GM12878 (cell line): Measurements from ENCODE around the gene CDCA7L. TPM values are rescaled to one million over a fixed set of nuclear protein-coding genes. Genes with fewer than 3 reads are reported as not detected.

Experiments
- ATAC-seq: fragments of 200-7000 bp; cut with Tn5 transposase; 3 replicates; pipeline ENCODE4 v1.9.1; 2020; ENCODE audit warnings: mild to moderate bottlenecking, moderate library complexity
- BruUV-seq: library from RNA; stranded (reverse); fragments of 400-500 nt; replicated peaks from 2 replicates; lab custom pipeline; 2021; lab: Mats Ljungman, UMichigan
- CTCF ChIA-PET: fragments of 300-600 bp; sonication (Branson Sonifier 250); formaldehyde crosslinking; extraction: SDS; loops from one replicate; lab custom pipeline; 2021; ENCODE audit warnings: inconsistent platforms; lab: Yijun Ruan, JAX
- POLR2A ChIA-PET: fragments of 350-600 bp; formaldehyde crosslinking; extraction: SDS; loops from one replicate; lab custom pipeline; 2021; ENCODE audit warnings: inconsistent platforms; lab: Charles Lee
- RAD21 ChIA-PET: fragments of 300-600 bp; sonication (Branson Sonifier 250); formaldehyde crosslinking; loops from one replicate; lab custom pipeline; 2023; ENCODE audit warnings: antibody characterized with exemption; ENCODE audit not compliant: unreplicated experiment; lab: Charles Lee
- SMC1A ChIA-PET: fragments of 300-600 bp; sonication (Branson Sonifier 250); formaldehyde crosslinking; loops from one replicate; lab custom pipeline; 2023; ENCODE audit not compliant: unreplicated experiment, uncharacterized antibody; lab: Charles Lee
- DNase-seq: peaks from one replicate; pipeline ENCODE4 v3.0.0-alpha.2; 2011; ENCODE audit warnings: low read depth, low spot score
- FAIRE-seq: peaks from 3 replicates; lab custom pipeline; 2011; peaks lifted over from hg19 to GRCh38; lab: Jason Lieb, UNC
- H2AFZ ChIP-seq: 2 replicates; pipeline ENCODE4 v1.6.0; 2011; ENCODE audit warnings: low read depth, low read length, control low read depth; ENCODE audit not compliant: control insufficient read depth
- H3K27ac ChIP-seq: 2 replicates; pipeline ENCODE4 v1.5.1; 2011; ENCODE audit warnings: control low read depth; ENCODE audit not compliant: control insufficient read depth, insufficient read depth
- H3K27me3 ChIP-seq, 2 experiments: replicated peaks in 1 of 2; 2 replicates each; pipeline versions ENCODE4 v1.6.0 to v1.6.1; 2011; ENCODE audit warnings: low read length in 1 of 2; ENCODE audit not compliant: control insufficient read depth in 2 of 2, insufficient read depth in 2 of 2
- H3K36me3 ChIP-seq, 2 experiments: 2 replicates each; pipeline ENCODE4 v1.5.1; 2011; ENCODE audit warnings: low read length in 1 of 2; ENCODE audit not compliant: control insufficient read depth in 2 of 2, insufficient read depth in 2 of 2
- H3K4me1 ChIP-seq: 2 replicates; pipeline ENCODE4 v1.6.1; 2011; ENCODE audit warnings: mild to moderate bottlenecking, low read length, moderate library complexity, mixed read lengths; ENCODE audit not compliant: control insufficient read depth, insufficient read depth
- H3K4me2 ChIP-seq: 2 replicates; pipeline ENCODE4 v1.6.0; 2011; ENCODE audit warnings: control low read depth; ENCODE audit not compliant: control insufficient read depth, insufficient read depth
- H3K4me3 ChIP-seq: fragments of 200-600 bp; sonication (generic); 2 replicates; pipeline ENCODE4 v1.5.1; 2016
- H3K79me2 ChIP-seq: 2 replicates; pipeline ENCODE4 v1.6.0; 2011; ENCODE audit warnings: low read length; ENCODE audit not compliant: control insufficient read depth, insufficient read depth
- H3K9ac ChIP-seq: 2 replicates; pipeline ENCODE4 v1.8.0; 2011; ENCODE audit warnings: low read length, control low read depth, mixed read lengths; ENCODE audit not compliant: control insufficient read depth, insufficient read depth
- H3K9me3 ChIP-seq: replicated peaks from 3 replicates; pipeline ENCODE4 v1.5.1; 2011; ENCODE audit warnings: mild to moderate bottlenecking, low read length; ENCODE audit not compliant: control insufficient read depth, insufficient read depth
- H4K20me1 ChIP-seq: 2 replicates; pipeline ENCODE4 v1.6.0; 2011; ENCODE audit not compliant: control insufficient read depth, insufficient read depth
- CEBPZ ChIP-seq: fragments of 150-350 bp; IDR thresholded peaks from 2 replicates; pipeline ENCODE4 v1.6.1; 2016; ENCODE audit warnings: low read depth, low read length
- LARP7 ChIP-seq: fragments of 450-650 bp; IDR thresholded peaks from 2 replicates; pipeline ENCODE4 v1.6.1; 2017; ENCODE audit warnings: mild to moderate bottlenecking
- RB1 ChIP-seq: fragments of 450-650 bp; formaldehyde crosslinking; IDR thresholded peaks from 2 replicates; pipeline ENCODE4 v1.6.1; 2017; ENCODE audit warnings: mild to moderate bottlenecking, borderline replicate concordance
- ZSCAN29 ChIP-seq: fragments of 450-650 bp; IDR thresholded peaks from 2 replicates; pipeline ENCODE4 v1.6.1; 2017; ENCODE audit warnings: mild to moderate bottlenecking, moderate library complexity
- WGBS: methylation state at CpG from one replicate; pipeline ENCODE4 v1.1.6; 2016; ENCODE audit warnings: low lambda C conversion rate; ENCODE audit not compliant: insufficient replicate concordance, insufficient coverage; ENCODE audit errors: missing lambda C conversion rate; 5-methylcytosine and 5-hydroxymethylcytosine counted together
- in situ Hi-C: fragments of 300-500 bp; cut with MboI; formaldehyde crosslinking; loops from 9 replicates; pipeline ENCODE4 v1.14.3; 2018; ENCODE audit warnings: mixed read lengths
- intact Hi-C: fragments of 100-400 bp; cut with micrococcal nuclease; formaldehyde crosslinking; loops from one replicate; pipeline ENCODE4 v1.14.2; 2022; ENCODE audit not compliant: unreplicated experiment
- polyA plus RNA-seq, 11 experiments: library from polyadenylated mRNA; depleted of rRNA in 4 of 11; unstranded in 6 of 11; stranded (reverse) in 5 of 11; fragments of >200 nt; fragmentation: Nextera tagmentation in 4 of 11; fragmentation: Illumina TruSeq in 1 of 11; extraction: Ambion mirVana in 4 of 11; extraction: Trizol in 1 of 11; gene quantifications; 1 replicate in 1 of 11; 2 replicates in 10 of 11; pipeline versions ENCODE4 v1.2.1 to v1.2.3, GENCODE V29; 2011 to 2016; ENCODE audit warnings: inconsistent platforms in 2 of 11, missing spikeins in 2 of 11, low read depth in 1 of 11
- total RNA-seq, 4 experiments: library from RNA; depleted of rRNA in 3 of 4; stranded (reverse); fragments of >200 nt in 3 of 4; fragmentation: Illumina TruSeq in 1 of 4; extraction: Trizol in 1 of 4; gene quantifications; 2 replicates each; pipeline versions ENCODE4 v1.2.1 to v1.2.3, GENCODE V29; 2013 to 2021

CDCA7L gene
- total and polyA plus RNA-seq, 10 of the 15 experiments (the other 5 are each of a cell fraction or from before 2014, with no cell fraction given), result 30.3 to 92.2 (median 68.5) TPM

GRCh38 chr7:21983056-21983455 is 37.4 kb upstream of the CDCA7L start:
- no TSS peak for BruUV-seq
- Histone ChIP-seq H3K4me3 (no peak overlapping the region), H4K20me1 (no peaks in the 10 kb centered on the region), H3K4me2 (no peak overlapping the region), H3K4me1 (no peaks in the 10 kb centered on the region), H2AFZ (no peak overlapping the region), H3K79me2 (no peaks in the 10 kb centered on the region), H3K9me3 (no peaks in the 10 kb centered on the region), H3K36me3 (no peaks in the 10 kb centered on the region), H3K27me3 (no peaks in the 10 kb centered on the region; a peak in 1 of 4 replicates), H3K27ac (no peak overlapping the region), H3K9ac (no peak overlapping the region)
- ChIA-PET RAD21 (interaction anchor here (1.3 kb wide), 1 partner anchor 9 kb away, joined by 4 read pairs; no protein-coding TSS in a partner anchor), POLR2A (no interaction called here), CTCF (interaction anchor here (1.0 to 1.6 kb wide), 2 partner anchors 17 to 86 kb away, joined by 3 to 4 read pairs; no protein-coding TSS in a partner anchor), SMC1A (interaction anchor here (0.8 to 1.2 kb wide), 4 partner anchors 8 to 113 kb away, joined by 3 read pairs; no protein-coding TSS in a partner anchor)
- FAIRE-seq, result no peak
- WGBS, result 22% methylated on average over 2 of the region's 2 CpGs
- ATAC-seq, result no peak
- TF ChIP-seq RB1, result no peak
- TF ChIP-seq CEBPZ, result no peak
- no peak for TF ChIP-seq ZSCAN29
- no peak for TF ChIP-seq LARP7
- DNase-seq, result no peak
- intact Hi-C loops, result loop anchor here (5.0 kb wide), 1 partner anchor 101 kb away; no protein-coding TSS in a partner anchor
- in situ Hi-C loops, result no loop called here
